AG04449 (cell line): Measurements from ENCODE around the gene CACNA1I.

Source experiments
- CTCF ChIA-PET: fragments of 350-600 bp; formaldehyde crosslinking; extraction: SDS; loops from one replicate; lab custom pipeline; 2021; ENCODE audit warnings: antibody characterized with exemption; lab: Yijun Ruan, JAX
- POLR2A ChIA-PET: fragments of 400-600, 350-600 bp; formaldehyde crosslinking; extraction: SDS; loops from one replicate; lab custom pipeline; 2020; ENCODE audit warnings: antibody characterized with exemption, inconsistent platforms; lab: Yijun Ruan, JAX
- DNase-seq: peaks from one replicate; pipeline ENCODE4 v3.0.0-alpha.2; 2010; ENCODE audit warnings: low read depth, low spot score
- H3K4me3 ChIP-seq: 2 replicates; pipeline ENCODE4 v1.5.1; 2011; ENCODE audit warnings: low read depth, mild to moderate bottlenecking, control low read depth, low read length
- CTCF ChIP-seq: IDR thresholded peaks from one replicate; pipeline ENCODE4 v1.5.1; 2011; ENCODE audit warnings: mild to moderate bottlenecking, moderate library complexity, low read length, control low read depth, inconsistent platforms; ENCODE audit not compliant: insufficient read depth; ENCODE audit errors: missing control alignments

CACNA1I gene

GRCh38 chr22:39734866-39735265, 164.3 kb downstream of the CACNA1I start:
- ChIA-PET POLR2A (no interaction called here), CTCF (no interaction called here)
- TF ChIP-seq CTCF: no peak
- no peak for DNase-seq
- no peak overlapping the region for H3K4me3 ChIP-seq

GRCh38 chr22:39735776-39736175, 165.2 kb downstream of the CACNA1I start:
- H3K4me3 ChIP-seq: no peak overlapping the region
- POLR2A ChIA-PET: no interaction called here
- DNase-seq: no peak
- CTCF ChIA-PET: no interaction called here
- TF ChIP-seq CTCF: no peak

- ChIA-PET POLR2A (no interaction called here), CTCF (no interaction called here)
- DNase-seq: peak; percentile 16
- no peak for TF ChIP-seq CTCF
- no peak overlapping the region for H3K4me3 ChIP-seq
These were observed 168.2 kb downstream of the CACNA1I start for GRCh38 chr22:39738746-39739145.
